Nephron progenitor cell (in vitro differentiated cells): ENCODE data around the gene FAM163A.
A peak's percentile ranks its signal among the peaks of the same experiment; 100 is the strongest.

Experiments
- DNase-seq: peaks from one replicate; pipeline ENCODE4 v3.0.0; 2021
- H3K27ac Mint-ChIP-seq: 2 replicates; pipeline ENCODE4 v1.8.0; 2021; ENCODE audit warnings: mild to moderate bottlenecking, moderate library complexity, mixed read lengths
- H3K27me3 Mint-ChIP-seq: 2 replicates; pipeline ENCODE4 v1.8.0; 2021; ENCODE audit warnings: mild to moderate bottlenecking, low read depth, mixed read lengths; ENCODE audit not compliant: poor library complexity
- H3K36me3 Mint-ChIP-seq: 2 replicates; pipeline ENCODE4 v1.8.0; 2021; ENCODE audit warnings: low read depth, mixed read lengths
- H3K4me1 Mint-ChIP-seq: 2 replicates; pipeline ENCODE4 v1.8.0; 2021; ENCODE audit warnings: mixed read lengths
- H3K4me3 Mint-ChIP-seq: 2 replicates; pipeline ENCODE4 v1.8.0; 2021; ENCODE audit warnings: mild to moderate bottlenecking, moderate library complexity, mixed read lengths
- H3K9me3 Mint-ChIP-seq: 2 replicates; pipeline ENCODE4 v1.8.0; 2021; ENCODE audit warnings: mild to moderate bottlenecking, moderate library complexity, mixed read lengths
- TF ChIP-seq, protein P1 (sequence below): fragments of 200-600 bp; sonication (generic); IDR thresholded peaks from 2 replicates; pipeline ENCODE4 v1.5.0; 2021; ENCODE audit warnings: antibody characterized with exemption

Gene FAM163A

DNA sequence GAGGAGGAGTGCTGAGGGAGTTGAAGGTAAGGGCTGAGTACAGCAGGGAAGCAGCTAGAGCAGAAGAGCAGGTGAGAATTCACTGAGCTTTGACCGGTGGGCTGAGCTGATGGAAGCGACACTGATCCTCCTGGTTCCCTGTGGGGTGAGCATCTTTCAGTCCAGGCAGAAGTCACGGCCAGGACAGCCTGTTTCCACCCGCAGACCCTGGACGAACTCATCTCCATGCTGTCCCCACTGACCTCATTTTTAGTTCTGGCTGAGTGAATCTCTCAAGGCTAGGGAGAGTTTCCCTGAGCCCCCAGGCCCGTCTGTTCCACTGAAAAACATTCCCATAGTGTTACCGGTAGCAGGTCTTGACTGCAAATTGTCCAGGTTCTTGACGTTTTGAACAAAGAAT, 31.5 kb downstream of the FAM163A start:
- peaks cover 5% of the 10 kb centered on the region for H3K36me3 Mint-ChIP-seq
- TF ChIP-seq, protein P1, sequence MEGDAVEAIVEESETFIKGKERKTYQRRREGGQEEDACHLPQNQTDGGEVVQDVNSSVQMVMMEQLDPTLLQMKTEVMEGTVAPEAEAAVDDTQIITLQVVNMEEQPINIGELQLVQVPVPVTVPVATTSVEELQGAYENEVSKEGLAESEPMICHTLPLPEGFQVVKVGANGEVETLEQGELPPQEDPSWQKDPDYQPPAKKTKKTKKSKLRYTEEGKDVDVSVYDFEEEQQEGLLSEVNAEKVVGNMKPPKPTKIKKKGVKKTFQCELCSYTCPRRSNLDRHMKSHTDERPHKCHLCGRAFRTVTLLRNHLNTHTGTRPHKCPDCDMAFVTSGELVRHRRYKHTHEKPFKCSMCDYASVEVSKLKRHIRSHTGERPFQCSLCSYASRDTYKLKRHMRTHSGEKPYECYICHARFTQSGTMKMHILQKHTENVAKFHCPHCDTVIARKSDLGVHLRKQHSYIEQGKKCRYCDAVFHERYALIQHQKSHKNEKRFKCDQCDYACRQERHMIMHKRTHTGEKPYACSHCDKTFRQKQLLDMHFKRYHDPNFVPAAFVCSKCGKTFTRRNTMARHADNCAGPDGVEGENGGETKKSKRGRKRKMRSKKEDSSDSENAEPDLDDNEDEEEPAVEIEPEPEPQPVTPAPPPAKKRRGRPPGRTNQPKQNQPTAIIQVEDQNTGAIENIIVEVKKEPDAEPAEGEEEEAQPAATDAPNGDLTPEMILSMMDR = no peak
- no peak overlapping the region for H3K4me3 Mint-ChIP-seq
- no peaks in the 10 kb centered on the region for H3K27me3 Mint-ChIP-seq
- peaks cover 13% of the 10 kb centered on the region for H3K9me3 Mint-ChIP-seq
- DNase-seq = no peak
- peaks cover 41% of the 10 kb centered on the region for H3K4me1 Mint-ChIP-seq
- H3K27ac Mint-ChIP-seq = peak overlapping the region; percentile 37

- peaks cover 45% of the 10 kb centered on the region for H3K4me1 Mint-ChIP-seq
- TF ChIP-seq, protein P1 = no peak
- no peak for DNase-seq
- H3K4me3 Mint-ChIP-seq = no peak overlapping the region
- peaks cover 12% of the 10 kb centered on the region for H3K9me3 Mint-ChIP-seq
- H3K27ac Mint-ChIP-seq = no peak overlapping the region
- peaks cover 5% of the 10 kb centered on the region for H3K36me3 Mint-ChIP-seq
- H3K27me3 Mint-ChIP-seq = no peaks in the 10 kb centered on the region
Measured at GRCh38 chr1:179775009-179775408, 31.9 kb downstream of the FAM163A start.

GRCh38 chr1:179776831-179777230, 33.7 kb downstream of the FAM163A start:
- Mint-ChIP-seq H3K27me3 (peaks cover 3% of the 10 kb centered on the region), H3K4me1 (peaks cover 34% of the 10 kb centered on the region), H3K9me3 (peaks cover 9% of the 10 kb centered on the region), H3K4me3 (no peak overlapping the region), H3K36me3 (peaks cover 5% of the 10 kb centered on the region), H3K27ac (no peak overlapping the region)
- TF ChIP-seq, protein P1 = no peak
- no peak for DNase-seq

DNA sequence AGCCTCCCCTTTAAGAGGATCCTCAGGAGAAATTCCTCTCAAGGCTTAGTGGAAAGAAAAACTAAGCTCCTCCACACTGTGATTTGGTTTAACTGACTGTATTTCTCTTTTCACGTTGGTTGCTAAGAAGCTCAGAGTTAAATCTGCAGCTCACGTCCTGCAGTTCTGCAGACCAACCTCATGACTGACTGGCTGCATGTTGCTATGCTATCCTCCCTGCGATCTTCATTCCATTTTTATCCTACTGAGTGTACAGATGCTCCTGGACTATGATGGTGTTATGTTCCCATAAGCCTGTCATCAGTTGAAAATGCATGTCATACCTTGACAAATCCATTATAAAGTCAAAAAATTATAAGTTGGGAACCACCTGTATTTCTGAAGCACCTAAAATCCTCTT, 34.6 kb downstream of the FAM163A start:
- no peak for DNase-seq
- Mint-ChIP-seq H3K27me3 (peaks cover 12% of the 10 kb centered on the region), H3K9me3 (peaks cover 7% of the 10 kb centered on the region), H3K4me3 (no peak overlapping the region), H3K27ac (no peak overlapping the region), H3K4me1 (peaks cover 33% of the 10 kb centered on the region), H3K36me3 (peaks cover 5% of the 10 kb centered on the region)
- TF ChIP-seq, protein P1 = no peak

GRCh38 chr1:179779645-179780272, 36.7 kb downstream of the FAM163A start:
- no peak overlapping the region for H3K27ac Mint-ChIP-seq
- H3K4me1 Mint-ChIP-seq = peaks cover 36% of the 10 kb centered on the region
- peaks cover 14% of the 10 kb centered on the region for H3K27me3 Mint-ChIP-seq
- no peak for DNase-seq
- H3K36me3 Mint-ChIP-seq = no peaks in the 10 kb centered on the region
- H3K9me3 Mint-ChIP-seq = no peaks in the 10 kb centered on the region
- no peak overlapping the region for H3K4me3 Mint-ChIP-seq
- TF ChIP-seq, protein P1 = no peak

DNA sequence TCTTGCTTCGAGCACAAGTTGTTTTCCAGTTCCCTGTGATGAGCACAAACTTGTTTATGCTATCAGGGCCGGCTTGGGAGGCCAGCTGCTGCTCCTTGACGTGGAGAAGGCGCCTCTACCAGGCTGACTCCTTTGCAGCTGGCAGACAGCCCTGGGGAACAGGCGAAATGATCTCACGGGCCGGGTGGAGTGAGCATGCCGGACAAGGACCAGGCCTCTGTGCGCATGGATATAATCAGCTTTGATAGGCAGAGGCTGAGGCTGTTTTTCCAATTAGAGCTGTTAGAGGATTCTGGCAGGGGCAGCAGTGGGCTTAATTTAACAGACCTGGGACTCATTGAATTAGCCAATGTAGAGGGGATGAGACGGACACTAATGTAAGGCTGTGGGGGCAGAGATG, 38.9 kb downstream of the FAM163A start:
- peaks cover 53% of the 10 kb centered on the region for H3K4me1 Mint-ChIP-seq
- peaks cover 14% of the 10 kb centered on the region for H3K27me3 Mint-ChIP-seq
- H3K36me3 Mint-ChIP-seq = no peaks in the 10 kb centered on the region
- TF ChIP-seq, protein P1 = no peak
- DNase-seq = no peak
- no peak overlapping the region for H3K27ac Mint-ChIP-seq
- H3K4me3 Mint-ChIP-seq = no peak overlapping the region
- H3K9me3 Mint-ChIP-seq = no peaks in the 10 kb centered on the region
